CD4-positive, alpha-beta T cell treated with Interferon gamma for 1 hour (primary cell): ENCODE measurements around the gene GLCE.

ENCODE experiments used
- DNase-seq: peaks from one replicate; pipeline ENCODE4 v3.0.0-alpha.2; 2020

The GLCE gene

GRCh38 chr15:69210574-69210973, 50.1 kb downstream of the GLCE start:
- no peak for DNase-seq

GRCh38 chr15:69213786-69214185, 53.4 kb downstream of the GLCE start:
- DNase-seq: no peak

GRCh38 chr15:69215314-69216035, 55.0 kb downstream of the GLCE start:
- DNase-seq: no peak

- DNase-seq: no peak
Observed at GRCh38 chr15:69217381-69217780, 56.9 kb downstream of the GLCE start.

- DNase-seq: no peak
Observed at GRCh38 chr15:69219690-69220089, 59.3 kb downstream of the GLCE start.

- no peak for DNase-seq
Observed at GRCh38 chr15:69222002-69222474, 61.6 kb downstream of the GLCE start.

- DNase-seq: no peak
Observed at GRCh38 chr15:69223083-69223813, 62.8 kb downstream of the GLCE start.

GRCh38 chr15:69224383-69224782, 63.9 kb downstream of the GLCE start:
- no peak for DNase-seq

GRCh38 chr15:69225355-69226022, 65.1 kb downstream of the GLCE start:
- no peak for DNase-seq

- no peak for DNase-seq
Observed at GRCh38 chr15:69226023-69226355, 65.6 kb downstream of the GLCE start.

- no peak for DNase-seq
Observed at GRCh38 chr15:69232144-69232543, 71.7 kb downstream of the GLCE start.

GRCh38 chr15:69232765-69233164, 72.3 kb downstream of the GLCE start:
- DNase-seq: no peak

GRCh38 chr15:69234676-69235075, 74.2 kb downstream of the GLCE start:
- no peak for DNase-seq

GRCh38 chr15:69236505-69236904, 76.1 kb downstream of the GLCE start:
- DNase-seq: no peak

GRCh38 chr15:69237718-69238117, 77.3 kb downstream of the GLCE start:
- DNase-seq: no peak

GRCh38 chr15:69244798-69245197, 84.4 kb downstream of the GLCE start:
- no peak for DNase-seq

- DNase-seq: no peak
Observed at GRCh38 chr15:69253156-69253555, 92.7 kb downstream of the GLCE start.

- DNase-seq: no peak
Observed at GRCh38 chr15:69265347-69265955, 105.0 kb downstream of the GLCE start.

GRCh38 chr15:69271217-69271616, 110.8 kb downstream of the GLCE start:
- no peak for DNase-seq

GRCh38 chr15:69272139-69272538, 111.7 kb downstream of the GLCE start:
- no peak for DNase-seq

- DNase-seq: no peak
Observed at GRCh38 chr15:69272891-69273290, 112.5 kb downstream of the GLCE start.

GRCh38 chr15:69275074-69275670, 114.7 kb downstream of the GLCE start:
- no peak for DNase-seq

- no peak for DNase-seq
Observed at GRCh38 chr15:69275933-69276560, 115.6 kb downstream of the GLCE start.
